ENCODE data around the gene PPME1. TPM values are rescaled to one million over a fixed set of nuclear protein-coding genes. Genes with fewer than 3 reads are reported as not detected.

The PPME1 gene
- total RNA-seq, 1 experiment from 2014 or later = 68.3 TPM

- BruUV-seq (replicated peaks) = no TSS peak
- H3K27ac ChIP-seq (ENCODE audit: low read depth, low read length) = no peak overlapping the region
- no peak overlapping the region for H3K4me2 ChIP-seq (ENCODE audit: low read length)
- no peak overlapping the region for H3K9ac ChIP-seq (ENCODE audit: low read length)
- H3K9me2 ChIP-seq (ENCODE audit: insufficient read depth) = no peaks in the 10 kb centered on the region
- H3K79me2 ChIP-seq (ENCODE audit: insufficient read depth, low read length) = peaks cover 78% of the 10 kb centered on the region
- peaks cover 0 to 9% of the 10 kb centered on the region in 2 experiments; a peak in 1 of 4 replicates for H3K4me1 ChIP-seq (ENCODE audit: control insufficient read depth in 1 of 2, insufficient read depth in 2 of 2, low read length in 2 of 2)
- DNase-seq (ENCODE audit: low read depth, low spot score) = no peak
- POLR2A ChIA-PET = no interaction called here
- no peak overlapping the region for H2AFZ ChIP-seq (ENCODE audit: low read depth, low read length, poor library complexity, severe bottlenecking)
- intact Hi-C loops (cut with micrococcal nuclease) = no loop called here
- H3K4me3 ChIP-seq (replicated peaks in 1 of 2; ENCODE audit: low read depth in 1 of 2, low read length in 2 of 2) = no peak overlapping the region
- H3K9me3 ChIP-seq (ENCODE audit: control insufficient read depth in 1 of 2, insufficient read depth in 1 of 2, low read depth in 1 of 2, low read length in 2 of 2) = no peaks in the 10 kb centered on the region
- TF ChIP-seq YY1 (IDR thresholded peaks at IDR 0.05; ENCODE audit: extremely low read depth, insufficient replicate concordance, low read depth, low read length) = no peak
- TF ChIP-seq MAX (IDR thresholded peaks at IDR 0.05) = no peak
- no peak for TF ChIP-seq ZBTB33 (IDR thresholded peaks at IDR 0.05; ENCODE audit: extremely low read depth, insufficient replicate concordance, low read length)
- TF ChIP-seq CTCF (IDR thresholded peaks at IDR 0.05 in 2 of 3, conservative IDR thresholded peaks at IDR 0.05 in 1 of 3; ENCODE audit: borderline replicate concordance in 1 of 3, insufficient read depth in 1 of 3, low read depth in 2 of 3, low read length in 2 of 3) = no peak
- no peak for TF ChIP-seq SP1 (IDR thresholded peaks at IDR 0.05; ENCODE audit: low read depth)
- TF ChIP-seq EZH2phosphoT487 (IDR thresholded peaks at IDR 0.05; ENCODE audit: borderline replicate concordance) = no peak
- no peak for TF ChIP-seq TCF7L2 (IDR thresholded peaks at IDR 0.05; ENCODE audit: borderline replicate concordance, extremely low read depth, insufficient read depth, insufficient read length)
- no peak for TF ChIP-seq JUND (IDR thresholded peaks at IDR 0.05)
- TF ChIP-seq RAD21 (IDR thresholded peaks at IDR 0.05; ENCODE audit: low read depth) = no peak
- no peak for TF ChIP-seq POLR2AphosphoS5 (IDR thresholded peaks at IDR 0.05; ENCODE audit: low read depth, low read length)
- no peaks in the 10 kb centered on the region for H3K27me3 ChIP-seq (ENCODE audit: insufficient read depth, low read length)
- no peaks in the 10 kb centered on the region for H4K20me1 ChIP-seq (ENCODE audit: insufficient read depth)
- CTCF ChIA-PET = interaction anchor here (1.0 kb wide), 1 partner anchor 13 kb away, joined by 3 read pairs; no protein-coding TSS in a partner anchor
- RAD21 ChIA-PET (ENCODE audit: low non-redundant PET in 1 of 2, low total read pairs in 2 of 2, uncharacterized antibody in 2 of 2, unreplicated experiment in 2 of 2) = no interaction called here
- ATAC-seq = no peak
- no peaks in the 10 kb centered on the region for H3K36me3 ChIP-seq (ENCODE audit: control insufficient read depth in 1 of 2, insufficient read depth in 2 of 2, low read length in 2 of 2)
Measured at GRCh38 chr11:74195828-74196227, 24.7 kb downstream of the PPME1 start.
